ENCODE data around the gene NKAIN4. TPM values are rescaled to one million over a fixed set of nuclear protein-coding genes. Genes with fewer than 3 reads are reported as not detected.
"Not testable (repeated sequence)": the region's sequence is repeated elsewhere in the genome, so short reads cannot be mapped to it uniquely, and the experiment has no call there.

The NKAIN4 gene
- polyA plus RNA-seq, 1 donor, result 53.5 TPM

DNA sequence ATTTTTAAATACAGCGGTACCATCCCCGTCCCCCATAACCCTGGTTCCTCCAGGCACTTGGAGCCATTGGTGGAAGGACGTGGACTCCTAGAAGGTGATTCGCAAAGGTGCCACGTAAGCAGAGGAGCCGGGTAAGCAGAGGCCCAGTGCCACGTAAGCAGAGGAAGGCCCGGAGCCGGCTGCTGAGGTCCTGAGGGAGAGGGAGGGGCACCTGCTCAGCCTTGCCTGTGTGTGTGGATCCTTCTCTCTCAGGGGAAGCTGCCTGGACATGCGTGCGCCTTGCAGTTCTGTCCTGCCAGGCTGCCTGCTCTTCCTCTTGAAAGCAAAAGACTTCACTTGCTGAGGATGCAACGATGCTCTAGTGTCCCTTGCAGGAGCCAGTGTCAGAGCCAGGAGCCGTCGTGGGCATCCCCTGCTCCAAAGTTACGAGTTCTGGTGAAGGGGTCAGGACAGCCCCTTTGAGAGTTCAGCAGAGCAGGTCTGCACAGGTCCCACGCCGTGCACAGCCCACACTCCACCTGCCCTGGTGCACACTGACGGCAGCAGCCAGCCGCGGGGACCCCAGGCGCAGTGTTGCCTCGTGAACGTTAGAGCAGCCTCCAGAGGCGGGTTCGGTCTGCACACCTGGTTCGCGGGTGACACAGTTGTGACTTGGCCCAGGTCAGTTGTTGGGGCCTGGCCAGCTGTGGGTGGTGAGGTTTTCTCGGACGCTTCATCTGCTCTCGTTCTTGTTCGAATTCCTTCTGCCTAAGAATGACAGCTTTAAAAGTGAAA, 1.9 kb upstream of the NKAIN4 start:
- no peak for DNase-seq

DNA sequence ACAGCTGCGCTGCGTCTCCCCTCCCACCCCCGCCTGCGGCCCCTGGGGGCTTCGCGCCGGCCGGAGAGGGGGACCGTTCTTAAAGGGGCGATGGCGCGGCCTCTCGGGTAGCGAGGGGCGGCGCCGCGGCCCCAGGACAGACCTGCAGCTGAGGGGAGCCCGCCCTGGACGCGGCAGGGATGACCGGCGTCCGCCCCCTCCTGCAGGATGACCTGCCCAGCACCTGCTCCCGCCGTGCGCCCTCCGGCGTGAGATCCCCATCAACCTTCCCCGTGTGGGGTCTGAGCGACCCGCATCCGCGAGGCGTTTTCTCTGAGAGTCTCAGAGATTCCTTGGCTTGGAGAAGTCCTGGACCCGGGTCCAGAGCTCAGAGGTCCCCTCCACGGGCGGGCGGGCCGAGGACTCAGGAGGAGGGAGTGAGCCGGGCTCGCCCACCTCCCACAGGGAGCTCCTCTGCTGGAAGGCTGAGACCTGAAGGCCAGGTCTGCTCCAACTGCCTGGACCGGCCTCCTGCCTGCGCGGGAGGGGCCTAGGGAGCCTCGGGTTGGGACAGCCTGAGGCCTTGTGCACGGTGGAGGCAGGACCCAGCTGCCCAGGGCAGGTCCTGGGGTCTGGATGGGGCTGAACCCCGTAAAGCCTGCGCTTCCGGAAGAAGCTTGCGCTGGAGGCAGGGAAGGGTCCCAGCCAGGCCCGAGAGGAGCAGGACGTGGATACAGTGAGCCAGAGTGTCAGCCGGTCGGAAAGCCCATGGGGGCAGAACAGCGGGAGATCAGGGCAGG, 532 bp upstream of the NKAIN4 start:
- DNase-seq, result no peak

DNA sequence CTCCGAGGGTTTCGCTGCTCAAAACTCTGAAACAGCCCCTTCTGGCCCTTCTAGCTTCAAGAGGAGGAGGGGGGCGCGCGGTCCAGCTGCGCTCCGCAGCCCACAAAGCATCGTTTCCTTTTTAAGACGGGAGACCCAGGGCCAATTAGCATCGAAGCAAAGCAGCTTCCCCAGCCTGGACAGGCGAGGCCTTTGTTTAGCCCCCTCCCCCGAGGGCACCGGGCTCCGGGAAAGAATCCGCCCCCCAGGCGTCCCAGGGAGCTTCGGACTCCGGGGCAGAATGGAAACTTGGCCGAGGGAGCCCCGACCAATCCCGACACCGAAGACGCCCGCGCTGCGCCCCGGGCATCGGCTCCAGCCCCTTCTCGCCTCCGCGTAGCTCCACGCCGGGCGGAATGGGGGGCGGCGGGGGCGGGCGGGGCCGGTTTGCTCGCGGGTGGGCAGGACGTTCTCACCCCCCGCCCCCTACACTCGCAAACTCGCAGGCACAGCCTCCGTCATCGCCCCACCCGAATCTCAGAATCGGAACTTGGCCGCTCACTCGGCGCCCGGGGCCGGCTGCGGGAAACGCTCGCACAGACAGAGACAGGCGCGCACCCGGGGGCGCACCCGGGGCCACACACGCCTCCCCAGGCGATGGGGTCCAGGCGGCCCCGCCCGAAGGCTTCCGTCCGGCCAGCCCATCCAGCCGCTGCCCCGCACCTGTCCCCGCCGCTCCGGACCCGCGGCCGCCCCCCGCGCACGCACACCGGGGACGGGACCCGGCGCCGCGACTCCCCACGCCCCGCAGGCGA, 628 bp downstream of the NKAIN4 start:
- DNase-seq, result peak; percentile 66

DNA sequence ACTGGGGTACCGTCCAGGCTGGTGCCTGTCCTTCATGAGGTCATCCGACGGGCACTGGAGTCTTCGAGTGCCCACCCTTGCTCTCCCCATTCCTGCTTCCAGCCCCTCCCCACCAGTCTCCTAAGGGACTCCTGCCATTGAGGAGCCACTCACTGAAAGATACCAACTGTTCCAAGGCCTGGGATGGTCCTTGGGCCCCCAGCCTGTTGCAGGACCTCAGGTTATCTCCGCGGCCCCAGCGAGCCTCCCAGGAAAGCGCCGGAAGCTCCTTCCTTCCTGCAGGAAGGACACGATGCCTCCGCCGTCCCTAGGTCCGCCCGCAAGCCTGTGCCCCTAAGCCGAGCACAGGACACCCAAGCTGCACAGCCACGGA, 1.2 kb downstream of the NKAIN4 start:
- no peak for DNase-seq

DNA sequence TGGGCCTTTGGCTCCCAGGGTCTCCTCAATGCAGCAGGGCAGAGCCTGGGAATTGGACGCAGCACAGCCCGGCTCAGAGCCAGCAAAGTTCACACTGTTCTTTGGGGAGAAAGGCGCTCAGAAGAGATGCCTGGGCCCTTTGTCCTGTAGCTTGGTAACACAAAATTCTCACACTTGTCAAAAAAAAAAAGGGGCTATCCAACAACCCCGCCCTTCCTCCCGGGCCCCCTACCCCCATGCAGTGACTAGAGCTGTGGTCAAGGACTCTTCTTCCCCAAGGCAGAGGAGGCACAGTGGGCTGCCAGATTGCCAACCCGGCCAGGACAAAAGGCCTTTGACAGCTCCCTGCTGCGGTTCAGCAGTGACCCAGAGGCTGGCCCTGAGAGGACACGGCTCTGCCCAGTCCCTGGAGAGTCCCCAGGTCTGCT, 2.0 kb downstream of the NKAIN4 start:
- DNase-seq, result no peak

DNA sequence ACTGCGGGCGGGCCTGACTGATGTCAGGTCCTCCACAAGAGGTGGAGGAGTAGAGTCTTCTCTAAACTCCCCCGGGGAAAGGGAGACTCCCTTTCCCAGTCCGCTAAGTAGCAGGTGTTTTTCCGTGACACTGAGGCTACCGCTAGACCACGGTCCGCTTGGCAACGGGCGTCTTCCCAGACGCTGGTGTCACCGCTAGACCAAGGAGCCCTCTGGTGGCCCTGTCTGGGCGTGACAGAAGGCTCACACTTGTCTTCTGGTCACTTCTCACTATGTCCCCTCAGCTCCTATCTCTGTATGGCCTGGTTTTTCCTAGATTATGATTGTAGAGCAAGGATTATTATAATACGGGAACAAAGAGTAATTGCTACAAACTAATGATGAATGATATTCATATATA, 2.9 kb downstream of the NKAIN4 start:
- DNase-seq, result not testable (repeated sequence)

DNA sequence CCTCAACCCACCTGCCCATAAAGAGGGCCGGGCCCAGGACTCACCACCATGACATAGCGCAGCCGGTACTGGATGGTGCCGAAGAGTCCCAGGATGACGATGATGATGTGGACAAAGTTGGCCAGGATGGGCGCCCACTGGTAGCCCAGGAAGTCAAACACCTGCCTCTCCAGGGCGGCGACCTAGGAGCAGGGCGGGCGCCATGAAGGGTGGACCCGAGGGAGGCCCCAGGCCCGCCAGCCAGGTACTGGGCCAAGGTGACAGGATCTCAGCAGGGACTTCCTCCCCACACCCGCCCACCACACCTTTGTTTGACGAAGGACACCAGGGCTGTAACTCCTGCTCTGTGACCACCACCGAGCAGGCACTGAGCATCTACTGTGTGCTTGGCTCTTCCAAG, 4.4 kb downstream of the NKAIN4 start:
- DNase-seq, result no peak

DNA sequence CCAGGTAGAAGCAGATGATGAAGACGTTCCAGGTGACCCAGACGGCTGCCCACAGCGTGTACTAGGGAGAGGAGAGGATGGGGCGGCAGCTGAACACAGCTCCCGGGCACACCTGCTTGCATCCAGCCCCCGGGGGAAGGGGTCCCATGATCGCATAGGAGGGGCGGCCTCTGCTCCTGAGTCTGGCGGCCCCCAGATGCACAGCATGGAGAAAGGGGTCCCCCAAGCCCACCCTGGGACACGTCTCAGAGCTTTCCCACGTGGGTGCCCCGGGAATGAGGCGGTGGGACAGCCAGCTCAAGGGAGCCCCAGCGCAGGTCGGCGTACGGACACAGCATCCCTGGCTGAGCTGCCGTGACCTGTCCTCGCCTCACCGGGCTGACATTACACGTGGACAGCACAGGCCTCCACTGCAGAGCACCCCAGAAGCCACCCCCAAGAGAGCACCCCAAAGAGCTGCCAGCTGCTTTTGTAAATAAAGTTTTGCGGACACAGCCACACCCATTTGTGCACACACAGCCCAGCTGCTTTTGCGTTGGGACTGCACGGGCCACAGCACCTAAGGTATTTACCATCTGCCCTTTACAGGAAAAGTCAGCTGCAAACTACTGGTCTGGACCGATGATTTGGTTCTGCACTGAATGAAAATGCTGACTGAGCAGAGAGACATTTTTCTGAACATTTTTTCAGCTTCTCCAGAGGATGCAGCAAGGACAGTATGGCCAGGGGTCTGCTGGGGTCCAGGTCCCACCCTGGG, 5.2 kb downstream of the NKAIN4 start:
- no peak for DNase-seq

DNA sequence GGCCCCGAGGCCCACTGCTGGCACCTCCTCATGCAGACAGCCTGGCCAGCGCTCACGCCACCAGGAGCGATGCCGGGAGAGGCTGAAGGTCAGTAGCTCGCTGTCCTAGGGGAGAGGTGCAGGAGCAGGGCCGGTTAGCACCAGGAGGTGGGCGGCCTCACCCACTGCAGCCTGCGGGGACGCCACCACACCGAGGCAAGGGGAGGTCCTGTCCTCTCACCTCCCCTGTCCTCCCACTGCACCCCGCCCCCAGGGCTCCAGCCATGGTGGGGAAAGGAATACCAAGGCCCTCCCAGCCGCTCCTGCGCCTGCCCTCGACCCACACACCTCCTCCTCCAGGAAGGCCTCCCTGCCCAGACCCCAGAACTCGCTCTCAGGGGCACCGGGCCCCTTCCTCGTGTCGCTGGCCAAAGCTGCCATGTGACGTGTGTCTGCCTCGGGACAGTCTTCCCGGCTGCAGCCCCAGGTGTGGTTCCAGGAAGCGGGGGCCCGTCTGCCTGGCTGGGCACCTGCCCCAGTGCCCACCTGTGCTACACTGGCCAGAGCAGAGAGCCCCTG, 6.5 kb downstream of the NKAIN4 start:
- no peak for DNase-seq

DNA sequence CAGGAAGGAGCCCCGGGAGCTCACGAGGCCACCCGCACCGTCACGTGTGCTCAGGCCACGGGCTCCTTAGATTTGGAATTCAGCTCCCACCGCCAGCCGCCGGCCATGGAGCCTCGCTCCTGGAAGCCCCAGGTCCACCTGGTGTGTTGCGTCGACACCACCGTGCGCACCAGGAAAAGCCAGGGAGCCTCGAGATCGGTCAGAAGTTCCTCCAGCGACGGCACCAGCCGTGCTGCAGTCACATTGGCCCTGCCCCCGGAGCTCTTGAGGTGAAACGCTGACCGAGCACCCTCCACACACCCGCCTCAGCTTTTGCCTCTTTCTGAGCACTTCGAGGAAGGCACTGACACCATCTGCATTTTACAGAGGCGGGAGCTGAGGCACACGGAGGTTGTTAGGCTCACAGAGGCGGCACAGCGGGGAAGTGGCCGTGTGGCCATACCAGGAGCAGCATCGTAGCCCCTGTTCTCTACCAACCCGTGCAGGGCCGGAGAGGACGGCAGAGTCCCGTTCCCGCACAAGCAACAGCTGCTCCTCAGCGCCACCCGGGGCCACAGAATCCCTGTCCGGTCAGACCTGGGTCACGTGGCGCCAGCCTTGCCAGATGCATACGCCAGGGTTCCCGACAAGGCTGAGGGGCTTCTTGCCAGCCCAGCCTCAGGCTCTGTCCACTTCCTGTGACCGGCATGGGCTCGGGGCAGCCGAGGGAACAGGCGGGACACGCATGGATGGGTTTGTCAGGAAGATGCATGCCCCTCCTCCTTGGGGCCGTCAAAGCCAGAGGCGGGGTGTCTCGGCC, 7.6 kb downstream of the NKAIN4 start:
- no peak for DNase-seq

DNA sequence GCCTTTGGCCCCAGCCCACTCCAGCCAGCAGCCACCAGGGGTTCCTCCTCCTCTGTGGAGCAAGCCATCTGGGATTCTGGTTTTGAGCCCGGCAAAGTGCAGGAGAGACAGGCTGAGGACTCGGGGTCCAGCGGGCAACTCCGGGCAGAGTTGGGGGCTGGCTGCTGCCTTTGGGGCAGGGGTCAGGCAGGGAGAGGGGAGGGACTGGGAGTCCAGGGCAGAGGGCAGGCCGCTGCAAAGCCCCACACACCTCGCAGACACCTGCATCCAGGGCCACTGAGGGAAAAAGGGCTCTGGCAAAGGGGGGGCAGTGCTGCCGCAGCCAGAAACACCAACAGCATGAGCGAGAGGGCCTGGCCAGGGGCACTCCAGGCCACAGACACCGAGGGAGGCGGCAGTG, 9.8 kb downstream of the NKAIN4 start:
- no peak for DNase-seq

DNA sequence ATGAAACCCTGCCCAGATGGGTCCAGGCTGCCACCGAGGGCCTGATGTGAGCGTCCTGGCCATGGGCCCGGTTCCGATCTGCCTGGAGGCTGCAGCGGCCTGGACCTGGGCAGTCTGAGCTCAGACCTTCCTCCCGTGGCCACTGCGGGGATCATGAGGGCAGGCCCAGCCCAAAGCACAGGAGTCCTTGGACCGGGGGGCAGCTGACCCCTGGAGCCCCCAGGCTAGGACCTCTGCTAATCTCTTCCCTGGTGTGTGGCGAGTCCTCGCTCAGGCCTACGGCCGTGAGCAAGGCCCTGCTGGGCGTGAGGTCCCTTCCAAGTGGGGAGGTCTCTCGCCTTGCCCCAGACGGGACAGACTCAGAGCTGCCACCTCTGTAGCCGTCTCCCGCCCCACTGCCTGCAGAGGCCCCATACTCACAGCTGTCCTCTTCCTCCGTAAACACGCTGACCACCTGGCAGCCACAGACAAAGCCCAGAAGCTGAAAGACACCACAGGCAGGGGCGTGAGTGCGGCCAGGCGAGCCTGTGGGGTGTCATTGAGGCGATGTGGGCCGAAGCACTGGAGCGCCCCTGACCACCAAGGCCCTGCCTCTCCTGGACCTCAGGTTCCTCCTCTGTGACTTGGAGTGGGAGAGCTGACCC, 10.5 kb downstream of the NKAIN4 start:
- no peak for DNase-seq

DNA sequence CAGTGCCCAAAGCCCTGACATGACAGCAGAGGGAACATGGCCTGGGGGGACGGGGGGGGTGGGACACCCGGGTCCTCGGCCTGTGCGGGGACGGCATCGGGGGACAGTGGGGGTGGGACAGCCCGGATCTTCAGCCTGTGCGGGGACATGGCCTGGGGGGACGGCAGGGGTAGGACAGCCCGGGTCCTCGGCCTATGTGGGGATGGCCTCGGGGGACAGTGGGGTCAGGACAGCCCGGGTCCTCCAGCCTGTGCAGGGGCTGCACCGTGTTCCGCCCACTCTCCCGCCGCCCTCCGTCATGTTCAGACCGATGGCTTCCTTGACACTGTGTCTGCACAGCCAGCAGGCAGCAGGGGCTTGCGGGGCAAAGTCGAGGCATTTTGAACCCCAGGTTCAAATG, 11.5 kb downstream of the NKAIN4 start:
- DNase-seq, result no peak

DNA sequence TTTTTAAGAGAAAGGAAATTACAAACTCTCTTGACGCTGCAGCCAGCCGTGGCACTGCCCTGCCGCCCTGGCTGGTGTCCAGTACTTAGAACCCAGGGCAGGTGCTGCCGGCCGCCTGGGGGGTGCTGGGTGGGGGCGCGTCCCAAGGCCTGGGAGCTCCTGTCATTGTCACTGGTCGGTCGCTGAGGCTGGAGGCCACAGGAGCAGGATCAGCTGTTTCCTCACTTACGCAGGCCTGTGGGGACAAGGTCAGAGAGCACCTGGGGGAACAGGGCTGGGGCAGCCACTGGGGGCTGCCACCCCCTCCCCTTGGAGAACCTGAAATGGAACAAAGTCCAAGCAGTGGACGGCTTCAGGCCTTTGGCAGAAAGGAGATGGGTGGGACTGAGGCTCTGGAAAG, 13.0 kb downstream of the NKAIN4 start:
- DNase-seq, result no peak

DNA sequence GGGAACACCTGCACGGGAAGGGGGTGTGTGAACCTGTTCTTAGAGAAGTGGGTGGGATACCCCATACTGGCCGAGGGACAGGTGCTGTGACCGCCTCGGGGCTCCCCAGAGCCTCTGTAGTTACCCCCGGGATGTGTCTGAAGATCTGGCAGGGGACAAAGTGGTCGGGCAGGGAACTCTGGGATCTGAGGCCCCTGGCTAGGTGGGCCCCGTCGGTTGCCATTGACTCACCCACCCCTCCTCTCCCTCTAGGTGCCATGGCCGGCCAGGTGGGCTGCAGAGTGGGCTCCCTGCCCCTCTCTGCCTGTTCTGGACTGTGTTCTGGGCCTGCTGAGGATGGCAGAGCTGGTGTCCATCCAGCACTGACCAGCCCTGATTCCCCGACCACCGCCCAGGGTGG, 14.3 kb downstream of the NKAIN4 start:
- no peak for DNase-seq

DNA sequence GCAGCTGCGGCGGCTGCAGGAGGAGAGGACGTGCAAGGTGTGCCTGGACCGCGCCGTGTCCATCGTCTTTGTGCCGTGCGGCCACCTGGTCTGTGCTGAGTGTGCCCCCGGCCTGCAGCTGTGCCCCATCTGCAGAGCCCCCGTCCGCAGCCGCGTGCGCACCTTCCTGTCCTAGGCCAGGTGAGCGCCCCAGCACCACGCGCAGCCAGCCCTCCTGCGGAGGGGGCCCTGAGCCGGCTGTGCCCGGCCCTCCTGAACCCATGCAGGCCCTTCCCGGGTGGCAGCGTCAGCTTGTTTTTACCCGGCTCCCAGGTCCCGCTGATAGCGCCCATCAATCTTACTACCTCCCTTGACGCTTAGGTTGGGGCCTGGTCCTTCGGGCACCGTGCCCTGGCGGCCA, 14.8 kb downstream of the NKAIN4 start:
- DNase-seq, result no peak

DNA sequence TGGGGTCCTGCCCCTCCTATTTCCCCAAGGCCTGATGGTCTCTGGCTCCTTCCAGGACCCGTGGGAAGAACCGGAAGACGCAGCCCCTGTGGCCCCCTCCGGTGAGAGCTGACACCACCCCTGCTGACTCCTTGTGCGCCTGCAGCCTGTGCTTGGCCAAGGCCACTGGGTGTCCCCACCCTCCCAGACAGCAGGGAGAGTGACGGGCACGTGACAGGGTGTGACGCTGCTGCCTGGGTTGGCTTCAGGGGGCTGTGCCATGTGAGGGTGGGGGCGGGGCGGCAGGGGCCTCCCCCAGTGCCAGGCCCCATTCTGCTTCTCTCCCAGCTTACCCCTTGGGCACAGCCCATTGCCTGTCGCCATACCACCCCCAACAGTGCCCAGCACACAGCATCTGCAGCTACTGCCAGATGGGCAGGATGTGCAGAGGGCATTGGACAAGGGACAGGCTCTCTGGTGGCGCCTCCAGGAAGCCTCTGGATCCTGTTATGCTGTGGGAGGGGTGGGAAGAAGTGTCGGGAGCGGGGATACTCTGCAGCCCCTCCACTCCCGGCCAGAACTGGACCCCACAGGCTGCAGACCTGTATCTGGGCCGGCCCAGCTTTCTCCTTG, 15.6 kb downstream of the NKAIN4 start:
- DNase-seq, result no peak

DNA sequence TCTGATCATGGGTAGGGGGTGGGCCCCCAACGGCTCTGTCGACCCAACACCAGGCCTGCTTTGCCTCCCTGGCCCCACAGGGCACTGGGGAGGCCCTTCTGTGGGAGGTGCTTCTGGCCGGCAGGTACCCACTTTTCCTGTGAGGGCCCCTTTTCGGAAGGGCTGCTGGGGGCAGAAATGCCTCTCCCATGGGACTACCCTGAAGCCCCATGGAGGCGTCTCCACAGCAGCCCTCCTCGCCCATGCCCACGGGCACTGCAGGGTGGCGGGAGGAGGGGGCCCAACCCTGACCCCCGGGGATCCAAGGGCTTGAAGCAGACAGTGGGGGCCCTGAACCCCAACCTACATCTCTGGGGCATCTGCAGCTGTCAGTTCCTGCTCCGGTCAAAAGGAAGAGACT, 16.2 kb downstream of the NKAIN4 start:
- no peak for DNase-seq

DNA sequence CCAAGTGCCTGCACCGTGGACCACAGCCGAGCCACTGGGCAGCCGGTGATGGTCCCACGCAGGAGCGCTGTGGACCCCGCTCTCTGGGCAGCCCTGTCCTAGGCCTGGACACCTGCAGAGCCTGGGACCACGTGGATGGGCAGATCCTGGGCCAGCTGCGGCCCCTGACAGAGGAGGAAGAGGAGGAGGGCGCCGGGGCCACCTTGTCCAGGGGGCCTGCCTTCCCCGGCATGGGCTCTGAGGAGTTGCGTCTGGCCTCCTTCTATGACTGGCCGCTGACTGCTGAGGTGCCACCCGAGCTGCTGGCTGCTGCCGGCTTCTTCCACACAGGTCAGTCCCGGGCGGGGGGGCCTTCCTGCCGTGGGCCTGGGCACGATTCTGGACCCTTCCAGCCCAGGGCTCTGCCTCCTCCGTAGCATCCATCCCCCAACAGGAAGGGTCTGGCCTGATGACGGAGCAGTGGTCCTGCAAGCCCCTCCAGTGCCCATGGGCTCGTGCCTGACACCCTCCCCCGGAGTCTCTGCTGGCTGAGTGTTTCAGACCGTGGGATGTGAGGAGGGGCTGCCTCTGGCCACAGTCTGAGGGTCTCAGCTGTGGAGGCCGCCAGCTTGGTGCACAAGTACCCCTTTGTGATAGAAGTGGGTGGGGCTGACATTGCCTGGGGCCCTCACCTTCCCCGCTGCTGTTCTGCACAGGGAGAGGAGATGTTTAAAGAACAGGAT, 18.0 kb downstream of the NKAIN4 start:
- no peak for DNase-seq

Data from hindlimb muscle (tissue), 1 donor.